ENCODE results near the gene AKIRIN2.

Gene AKIRIN2

GRCh38 chr6:87653074-87653962, 48.7 kb downstream of the AKIRIN2 start:
- no peak for DNase-seq (ENCODE audit: extremely low read depth, low read depth)
- no peak overlapping the region for H3K4me3 ChIP-seq (replicated peaks; ENCODE audit: low read depth, low read length)
- TF ChIP-seq CTCF (IDR thresholded peaks at IDR 0.05; ENCODE audit: low read depth, low read length, missing control alignments): no peak

GRCh38 chr6:87645080-87645479, 57.0 kb downstream of the AKIRIN2 start:
- no peak for TF ChIP-seq CTCF (IDR thresholded peaks at IDR 0.05; ENCODE audit: low read depth, low read length, missing control alignments)

GRCh38 chr6:87641065-87641692, 60.9 kb downstream of the AKIRIN2 start:
- no peak for DNase-seq (ENCODE audit: extremely low read depth, low read depth)
- H3K4me3 ChIP-seq (replicated peaks; ENCODE audit: low read depth, low read length): no peak overlapping the region
- no peak for TF ChIP-seq CTCF (IDR thresholded peaks at IDR 0.05; ENCODE audit: low read depth, low read length, missing control alignments)

More at GRCh38 chr6:87645080-87645479, 57.0 kb downstream of the AKIRIN2 start:
- DNase-seq (ENCODE audit: extremely low read depth, low read depth): no peak
- H3K4me3 ChIP-seq (replicated peaks; ENCODE audit: low read depth, low read length): no peak overlapping the region

- H3K4me3 ChIP-seq (replicated peaks; ENCODE audit: low read depth, low read length): no peak overlapping the region
- TF ChIP-seq CTCF (IDR thresholded peaks at IDR 0.05; ENCODE audit: low read depth, low read length, missing control alignments): no peak
- DNase-seq (ENCODE audit: extremely low read depth, low read depth): no peak
Observed at GRCh38 chr6:87639373-87639772, 62.7 kb downstream of the AKIRIN2 start.

GRCh38 chr6:87637106-87637505, 64.9 kb downstream of the AKIRIN2 start:
- no peak for DNase-seq (ENCODE audit: extremely low read depth, low read depth)
- no peak overlapping the region for H3K4me3 ChIP-seq (replicated peaks; ENCODE audit: low read depth, low read length)
- no peak for TF ChIP-seq CTCF (IDR thresholded peaks at IDR 0.05; ENCODE audit: low read depth, low read length, missing control alignments)

GRCh38 chr6:87636315-87636714, 65.7 kb downstream of the AKIRIN2 start:
- DNase-seq (ENCODE audit: extremely low read depth, low read depth): no peak
- H3K4me3 ChIP-seq (replicated peaks; ENCODE audit: low read depth, low read length): no peak overlapping the region
- no peak for TF ChIP-seq CTCF (IDR thresholded peaks at IDR 0.05; ENCODE audit: low read depth, low read length, missing control alignments)

Measured in HFF-Myc (cell line).